ENCODE measurements around the gene NT5C1A.

The NT5C1A gene

GRCh38 chr1:39689214-39689613 is 17.3 kb upstream of the NT5C1A start:
- no peak for DNase-seq

GRCh38 chr1:39688706-39689105 is 16.8 kb upstream of the NT5C1A start:
- DNase-seq, result no peak

DNA sequence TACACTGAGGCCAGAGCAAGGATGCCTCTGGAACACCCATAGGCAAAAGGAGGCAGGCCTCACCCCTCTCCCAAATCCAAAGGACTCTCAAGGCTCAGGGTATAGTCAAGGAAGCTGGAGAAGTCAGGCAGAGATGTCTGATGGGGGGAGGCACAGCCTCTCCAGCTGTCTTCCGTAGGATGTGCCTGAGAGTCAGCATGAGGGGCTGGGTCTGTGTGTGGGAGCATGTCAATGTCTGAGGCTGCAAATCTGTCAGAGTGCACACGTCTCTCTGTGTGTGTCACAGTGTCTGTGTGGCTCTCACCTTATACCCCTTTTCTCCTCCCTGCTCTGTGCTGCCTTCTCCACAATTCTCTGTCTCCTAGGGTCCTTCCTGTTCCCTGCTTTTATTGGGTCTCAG is 15.3 kb upstream of the NT5C1A start:
- DNase-seq, result no peak

DNA sequence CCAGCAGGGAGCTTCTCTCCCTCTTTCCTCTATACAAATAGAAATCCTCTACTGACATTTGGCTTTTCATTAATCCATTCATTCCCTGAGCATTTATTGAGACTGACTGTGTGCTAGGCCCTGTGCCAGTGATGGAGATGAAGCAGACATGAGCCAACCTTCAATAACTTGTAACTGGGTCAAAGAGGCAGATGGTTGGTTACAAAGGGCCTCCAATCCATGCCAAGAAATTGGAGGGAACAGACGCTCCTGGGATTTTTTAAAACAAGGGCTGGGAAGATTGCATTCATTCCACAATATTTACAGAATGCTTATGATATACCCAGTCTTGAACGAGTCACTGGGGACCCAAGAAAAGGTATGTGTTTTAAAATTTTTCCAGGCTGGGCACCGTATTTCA is 13.2 kb upstream of the NT5C1A start:
- no peak for DNase-seq

DNA sequence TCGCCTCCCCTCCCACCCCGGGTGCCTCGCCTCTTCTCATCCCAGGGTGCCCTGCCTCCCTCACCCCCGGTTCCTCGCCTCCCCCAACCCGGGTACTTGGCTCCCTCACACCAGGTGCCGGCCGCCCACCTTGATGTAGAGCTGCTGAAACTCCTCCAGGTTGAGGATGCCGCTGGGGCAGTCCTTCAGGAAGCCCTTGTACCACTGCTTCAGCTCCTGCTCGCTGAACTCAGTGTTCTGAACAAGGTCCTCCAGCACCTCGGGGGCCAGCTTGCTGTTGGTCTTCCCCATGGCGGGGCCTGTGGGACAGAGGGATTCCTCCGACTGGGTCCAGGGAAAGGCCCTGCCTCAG is 12.4 kb upstream of the NT5C1A start:
- DNase-seq, result no peak

DNA sequence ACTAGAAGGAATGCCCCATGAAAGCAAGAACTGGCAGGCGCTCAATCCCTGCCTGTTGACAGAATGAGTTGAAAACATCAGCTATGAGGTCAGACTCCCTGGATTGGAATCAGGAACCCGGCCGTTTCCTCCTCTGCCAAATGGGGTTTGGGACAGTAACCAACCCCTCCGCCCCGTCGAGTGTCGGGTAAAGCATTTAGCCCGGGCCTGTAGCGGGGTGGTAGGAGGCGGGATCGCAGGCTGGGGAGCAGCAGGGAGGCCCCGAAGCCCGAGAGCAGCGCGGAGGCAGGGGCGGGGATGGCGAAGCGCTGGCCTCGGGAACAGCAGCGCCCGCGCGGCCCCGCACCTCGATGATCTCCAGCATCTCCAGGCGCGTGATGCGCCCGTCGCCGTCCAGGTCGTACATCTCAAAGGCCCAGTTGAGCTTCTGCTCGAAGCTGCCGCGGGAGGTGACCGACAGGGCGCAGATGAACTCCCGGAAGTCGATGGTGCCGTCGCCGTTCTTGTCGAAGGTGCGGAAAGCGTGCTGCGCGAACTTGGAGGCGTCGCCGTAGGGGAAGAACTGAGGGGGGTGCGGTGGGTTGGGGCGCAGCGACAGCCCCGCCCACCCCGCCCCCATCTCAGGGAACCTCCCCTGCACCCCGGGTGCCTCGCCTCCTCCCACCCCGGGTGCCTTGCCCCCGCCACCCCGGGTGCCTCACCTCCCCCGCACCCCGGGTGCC is 11.8 kb upstream of the NT5C1A start:
- DNase-seq, result no peak

DNA sequence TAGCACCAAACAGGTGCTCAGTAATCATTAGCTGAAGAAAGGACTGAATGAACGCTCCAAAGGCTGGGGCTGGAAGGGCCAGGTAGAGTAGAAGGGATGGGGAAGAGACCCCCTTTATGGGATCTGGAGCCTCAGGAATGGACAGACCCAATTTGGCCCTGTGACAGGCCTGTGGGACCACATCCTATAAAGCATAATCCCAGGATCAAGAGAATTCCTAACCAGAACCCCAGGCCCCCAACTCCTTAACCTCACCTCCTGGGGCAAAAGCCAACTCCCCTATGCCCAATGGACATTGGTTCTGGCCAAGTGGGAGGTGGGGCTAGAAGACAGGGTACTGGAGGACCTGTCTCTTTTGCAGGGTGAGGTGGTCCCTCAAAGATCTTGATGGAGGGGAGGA is 10.1 kb upstream of the NT5C1A start:
- no peak for DNase-seq

GRCh38 chr1:39681294-39681693 is 9.4 kb upstream of the NT5C1A start:
- DNase-seq, result no peak

GRCh38 chr1:39680751-39681150 is 8.8 kb upstream of the NT5C1A start:
- DNase-seq, result no peak

DNA sequence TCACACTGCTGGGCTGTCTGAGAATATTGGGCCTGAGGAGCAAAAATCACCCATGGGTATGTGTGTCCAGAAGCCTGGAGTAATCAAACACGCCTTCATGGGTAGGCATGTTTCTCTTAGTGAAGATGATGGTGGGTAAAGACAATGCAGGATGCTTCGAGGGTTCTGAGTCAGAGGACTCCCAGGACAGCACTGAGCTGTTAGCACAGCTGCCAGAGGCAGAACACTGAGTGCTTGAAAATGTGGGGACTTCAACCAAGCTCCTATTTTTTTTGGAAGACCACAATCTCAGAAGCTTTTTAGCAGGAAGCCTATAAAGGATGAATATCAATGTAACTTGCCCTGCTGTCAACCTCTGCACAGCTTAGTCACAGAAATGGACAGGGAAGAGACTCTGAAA is 7.9 kb upstream of the NT5C1A start:
- no peak for DNase-seq

- DNase-seq, result no peak
Measured at GRCh38 chr1:39678889-39679288, 7.0 kb upstream of the NT5C1A start.

DNA sequence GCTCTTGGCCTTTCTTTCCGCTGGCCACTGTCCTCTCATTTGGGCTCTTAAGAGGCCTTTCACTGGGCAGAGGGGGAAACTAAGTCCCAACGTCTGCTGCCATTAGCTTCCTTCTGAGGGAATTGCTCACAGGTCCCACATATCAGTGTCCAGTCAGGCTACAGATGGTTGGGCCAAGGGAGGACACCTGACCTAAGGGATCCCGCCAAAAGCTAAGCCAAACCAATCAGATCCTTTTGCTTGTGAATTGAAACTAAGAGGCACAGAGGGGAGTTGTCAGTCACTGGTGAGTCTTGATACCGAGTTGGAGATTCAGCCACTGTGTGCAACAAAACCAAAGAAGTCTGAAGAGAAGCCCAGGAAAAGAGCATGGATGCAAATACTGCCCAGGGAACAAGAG is 5.7 kb upstream of the NT5C1A start:
- DNase-seq, result no peak

DNA sequence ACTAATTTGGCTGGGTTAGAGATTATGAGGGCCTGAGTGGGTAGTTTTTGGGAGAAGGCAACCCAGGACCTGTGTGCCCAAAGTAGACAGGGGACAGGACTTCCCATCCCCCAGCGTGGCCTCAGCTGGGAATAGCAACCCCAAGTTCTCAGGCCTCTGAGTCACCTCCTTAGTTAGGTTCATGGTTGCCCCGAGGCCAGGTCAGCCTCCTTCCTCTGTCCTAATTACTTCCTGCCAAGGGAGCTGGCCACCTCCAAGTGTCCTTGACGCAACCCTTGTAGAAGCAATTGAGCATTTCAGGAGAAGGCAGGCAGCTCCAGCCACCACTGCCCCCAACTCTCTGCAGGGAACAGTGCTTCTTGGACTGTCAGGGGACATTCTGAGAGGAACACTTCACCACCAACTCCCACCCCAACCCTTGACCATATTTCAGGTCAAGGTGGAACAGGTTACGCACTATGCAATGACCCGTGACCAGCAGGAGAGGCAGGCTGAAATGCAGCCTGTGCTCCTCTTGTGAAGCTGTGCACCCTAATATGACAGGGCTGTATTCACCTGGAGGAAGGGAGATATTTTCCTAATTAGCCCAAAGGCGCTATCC is 5.1 kb upstream of the NT5C1A start:
- no peak for DNase-seq

DNA sequence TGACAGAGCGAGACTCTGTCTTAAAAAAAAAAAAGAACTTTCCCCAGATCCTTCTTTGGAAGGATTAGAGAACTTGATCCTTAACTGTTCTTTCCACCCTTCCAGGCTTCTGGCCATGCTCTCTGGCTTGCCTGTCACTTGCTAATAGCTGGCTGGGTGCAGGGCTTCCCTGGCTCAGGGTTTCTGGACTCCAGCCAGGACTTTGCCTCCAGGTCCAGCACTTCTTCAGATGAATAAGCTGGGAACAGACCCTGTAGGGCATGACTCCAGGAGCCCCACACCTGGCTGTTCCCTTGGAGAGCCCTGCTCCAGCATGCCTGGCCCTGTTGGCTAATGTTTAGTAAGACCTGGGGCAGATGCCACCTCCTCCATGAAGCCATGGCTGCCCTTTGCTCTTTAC is 3.3 kb upstream of the NT5C1A start:
- DNase-seq, result no peak

DNA sequence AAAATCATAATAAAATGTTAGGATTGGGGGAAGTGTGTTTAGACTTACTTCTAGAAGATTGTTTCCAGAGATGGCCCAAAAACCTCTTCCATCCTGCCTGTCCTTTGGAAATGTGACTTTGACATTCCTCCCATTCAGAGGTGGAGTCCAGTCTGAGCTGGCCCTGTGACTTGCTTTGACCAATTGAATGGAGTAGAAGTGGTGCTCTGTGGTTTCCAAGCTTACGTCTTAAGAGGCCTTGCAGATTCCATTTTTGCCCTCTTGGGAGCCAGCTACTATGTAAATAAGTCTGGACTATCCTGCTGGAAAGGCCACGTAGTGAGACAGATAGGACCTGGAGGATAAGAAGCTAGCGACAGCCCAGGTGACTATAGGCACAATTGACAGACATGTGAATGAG is 1.3 kb upstream of the NT5C1A start:
- no peak for DNase-seq

DNA sequence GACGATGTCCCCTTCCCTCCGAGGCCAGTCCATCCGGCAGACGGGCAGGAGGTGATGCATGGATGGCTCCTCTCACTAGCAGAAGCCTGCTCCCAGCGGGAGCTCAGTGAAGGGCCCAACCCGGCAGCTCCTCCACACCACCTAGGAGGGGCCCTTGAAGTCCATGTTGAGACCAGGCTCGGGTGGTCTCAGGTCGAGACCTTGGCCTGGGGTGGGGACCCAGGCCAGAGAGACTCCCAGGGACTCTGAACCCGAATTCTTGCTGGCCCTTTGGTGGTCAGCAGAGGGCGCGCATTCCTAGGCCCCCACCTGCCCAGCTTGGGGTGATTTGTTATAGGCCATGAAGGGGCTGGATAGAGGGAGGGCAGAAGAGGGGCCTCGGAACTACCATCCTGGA is 642 bp upstream of the NT5C1A start:
- DNase-seq, result peak; percentile 23

GRCh38 chr1:39671433-39671792 is 494 bp downstream of the NT5C1A start:
- DNase-seq, result peak; percentile 21

- DNase-seq, result no peak
Measured at GRCh38 chr1:39670689-39671088, 1.2 kb downstream of the NT5C1A start.

DNA sequence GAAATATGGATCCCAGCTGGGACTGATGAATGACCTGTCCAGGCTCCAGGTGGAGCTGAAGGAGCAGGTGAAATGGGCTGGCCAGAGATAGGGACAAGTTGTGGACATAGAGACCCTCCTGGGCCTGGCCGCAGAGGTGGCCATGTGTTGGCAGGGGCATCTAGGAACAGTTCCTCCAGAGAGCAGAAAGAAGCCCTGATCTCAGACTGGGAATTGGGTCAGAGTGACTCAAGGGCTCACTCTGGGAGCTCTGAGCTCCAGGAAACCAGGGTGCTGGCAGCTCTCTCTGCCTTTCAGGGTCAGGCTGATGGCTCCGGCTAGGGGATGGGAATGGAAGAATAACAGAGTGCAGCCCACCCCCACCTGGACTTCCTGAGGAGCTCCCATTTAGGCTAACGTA is 3.0 kb downstream of the NT5C1A start:
- DNase-seq, result no peak

GRCh38 chr1:39668111-39668510 is 3.8 kb downstream of the NT5C1A start:
- no peak for DNase-seq

GRCh38 chr1:39666772-39667171 is 5.1 kb downstream of the NT5C1A start:
- DNase-seq, result peak; percentile 90

- no peak for DNase-seq
Measured at GRCh38 chr1:39663559-39663958, 8.3 kb downstream of the NT5C1A start.

- DNase-seq, result no peak
Measured at GRCh38 chr1:39662861-39663260, 9.0 kb downstream of the NT5C1A start.

- DNase-seq, result no peak
Measured at GRCh38 chr1:39659538-39659937, 12.4 kb downstream of the NT5C1A start.

GRCh38 chr1:39659110-39659509 is 12.8 kb downstream of the NT5C1A start:
- no peak for DNase-seq

Measured in activated CD4-positive, alpha-beta T cell treated with anti-CD3 and anti-CD28 coated beads, Interleukin-10, Interleukin-2, amounts not matched to agents 100 ng/mL and 50 ng/mL, durations not matched to agents 16 hours and 8 hours (primary cell).